Stimulated activated CD8-positive, alpha-beta memory T cell treated with anti-CD3 and anti-CD28 coated beads, Interleukin-12 subunit alpha, Interleukin-12 subunit beta, amount 100 ng/mL, for 24 hours (primary cell): ENCODE data around the gene DRD2.

ENCODE experiments used
- DNase-seq: peaks from one replicate; pipeline ENCODE4 v3.0.0-alpha.2; 2020; ENCODE audit errors: extremely low read depth

DRD2 gene

DNA sequence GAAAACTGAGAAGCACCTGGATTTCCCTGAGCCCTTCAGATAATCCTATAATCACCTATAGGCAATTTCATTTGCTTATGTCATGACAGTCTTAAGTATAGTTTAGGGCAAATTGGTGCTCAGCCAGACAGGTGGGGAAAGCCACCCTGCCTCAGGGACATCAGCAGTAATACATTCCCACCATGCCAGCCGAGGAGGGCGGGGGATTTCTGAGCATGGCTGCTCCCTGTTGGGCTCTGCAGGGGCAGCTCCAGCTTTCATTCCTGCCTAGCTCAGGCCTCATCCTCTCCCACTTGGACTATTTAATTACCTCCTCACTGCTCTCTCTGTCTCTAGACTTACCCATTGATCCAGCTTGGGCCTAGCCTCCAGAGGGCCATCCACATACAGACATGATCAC is 9.0 kb upstream of the DRD2 start:
- DNase-seq: no peak

GRCh38 chr11:113481672-113482071 is 6.5 kb upstream of the DRD2 start:
- no peak for DNase-seq

GRCh38 chr11:113481226-113481625 is 6.0 kb upstream of the DRD2 start:
- no peak for DNase-seq

DNA sequence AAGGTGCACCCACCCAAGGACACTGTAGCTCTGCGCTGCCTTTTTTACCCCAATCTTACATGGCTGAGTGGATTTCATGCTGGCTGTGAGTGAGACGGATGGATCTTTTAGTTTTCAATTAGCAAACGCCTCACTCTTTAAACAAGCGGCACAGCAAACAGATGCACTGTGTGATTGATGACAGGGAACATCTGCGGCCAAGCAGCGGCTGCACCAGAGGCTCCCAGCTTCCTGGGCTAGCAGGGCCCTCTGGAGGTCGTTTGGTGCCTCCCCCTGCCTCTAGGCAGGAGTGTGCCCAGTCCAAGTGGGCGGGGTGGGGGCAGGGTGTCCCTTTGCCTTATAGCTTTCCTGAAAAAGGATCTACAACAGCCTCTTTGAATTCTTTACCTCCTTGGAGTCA is 2.1 kb upstream of the DRD2 start:
- no peak for DNase-seq

DNA sequence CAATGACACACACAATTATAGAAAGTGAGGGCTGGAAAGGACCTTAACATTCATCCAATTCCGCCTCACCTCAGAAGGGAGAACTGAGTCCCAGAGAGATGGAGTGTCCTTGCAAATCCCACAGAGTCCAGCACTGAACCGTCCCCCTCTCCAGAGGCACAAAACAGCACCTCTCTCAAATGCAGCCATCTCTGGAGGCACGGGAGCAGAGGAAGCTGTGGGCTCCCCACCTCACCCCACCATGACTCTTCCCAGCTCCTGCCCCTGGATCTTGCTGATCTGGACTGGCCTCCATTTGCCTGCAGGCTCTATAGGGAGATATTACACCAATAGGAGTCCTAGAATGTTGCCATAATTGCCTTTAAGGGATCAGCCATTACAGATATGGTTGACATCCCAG is 1.4 kb upstream of the DRD2 start:
- no peak for DNase-seq

- DNase-seq: no peak
These were observed 637 bp downstream of the DRD2 start for GRCh38 chr11:113474362-113475159.

- DNase-seq: no peak
These were observed 1.2 kb downstream of the DRD2 start for GRCh38 chr11:113473983-113474361.

DNA sequence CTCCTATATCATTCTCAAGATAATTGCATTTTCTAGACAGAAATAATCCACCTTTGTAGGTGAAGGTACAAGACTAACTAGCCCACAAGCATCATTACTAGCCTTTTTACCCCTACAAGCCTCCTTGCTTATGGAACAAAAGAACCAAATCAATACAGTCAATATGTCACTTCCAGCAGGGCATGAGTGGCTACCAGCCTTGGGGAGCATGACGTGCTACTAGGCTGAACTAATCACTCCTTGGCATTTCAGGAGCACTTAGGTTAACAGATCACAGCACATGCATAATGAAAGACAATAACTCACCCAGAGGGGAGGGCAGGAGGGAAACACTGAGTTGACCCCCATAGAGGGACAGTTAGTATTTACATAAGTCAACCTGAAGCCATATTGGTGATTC is 2.7 kb downstream of the DRD2 start:
- DNase-seq: no peak

GRCh38 chr11:113470233-113470632 is 5.0 kb downstream of the DRD2 start:
- DNase-seq: no peak

DNA sequence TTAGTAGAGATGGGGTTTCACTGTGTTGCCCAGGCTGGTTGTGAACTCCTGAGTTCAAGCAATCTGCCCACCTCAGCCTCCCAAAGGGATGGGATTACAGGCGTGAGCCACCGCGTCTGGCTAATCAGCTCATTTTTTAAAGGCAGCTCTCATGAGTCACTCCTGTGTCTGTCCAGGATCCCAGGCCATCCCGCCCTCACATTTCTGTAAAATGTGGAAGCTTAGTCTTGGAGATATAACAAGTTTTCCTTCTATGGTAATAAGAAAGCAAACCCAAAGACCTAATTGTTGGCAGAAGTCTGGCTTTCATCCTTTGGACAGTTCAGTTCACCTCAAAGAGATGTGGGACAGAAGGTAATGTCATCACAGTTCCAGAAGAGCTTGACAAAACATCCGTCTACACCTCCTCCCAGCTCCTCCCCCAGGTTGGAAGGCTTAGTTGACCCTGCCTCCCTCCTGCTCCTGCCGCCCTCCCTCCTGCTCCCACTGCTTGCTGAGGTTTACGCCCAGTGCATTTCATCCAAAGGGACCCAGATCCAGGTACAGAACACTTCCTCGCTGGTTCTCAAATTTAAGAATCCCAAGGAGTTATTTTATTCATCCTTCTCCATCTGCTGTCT is 6.4 kb downstream of the DRD2 start:
- DNase-seq: no peak

DNA sequence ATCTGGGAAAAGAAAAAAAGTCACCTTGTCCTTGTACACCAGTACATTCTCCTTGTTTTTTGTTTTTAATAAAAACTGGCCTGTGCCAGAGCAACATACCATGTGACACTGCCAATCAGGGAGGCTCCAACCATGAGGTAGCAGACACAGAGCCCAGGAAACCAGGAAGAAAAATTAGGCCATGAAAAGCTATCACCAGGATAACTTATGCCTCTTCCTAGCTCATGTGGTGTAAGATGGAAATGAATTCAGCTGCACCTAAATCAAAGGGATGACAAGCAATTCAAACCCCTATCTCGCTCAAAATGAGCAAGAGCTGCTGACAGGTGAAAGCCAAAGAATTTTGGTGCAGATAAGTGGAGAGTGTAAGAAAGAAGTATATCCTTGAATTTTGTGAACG is 7.7 kb downstream of the DRD2 start:
- no peak for DNase-seq

DNA sequence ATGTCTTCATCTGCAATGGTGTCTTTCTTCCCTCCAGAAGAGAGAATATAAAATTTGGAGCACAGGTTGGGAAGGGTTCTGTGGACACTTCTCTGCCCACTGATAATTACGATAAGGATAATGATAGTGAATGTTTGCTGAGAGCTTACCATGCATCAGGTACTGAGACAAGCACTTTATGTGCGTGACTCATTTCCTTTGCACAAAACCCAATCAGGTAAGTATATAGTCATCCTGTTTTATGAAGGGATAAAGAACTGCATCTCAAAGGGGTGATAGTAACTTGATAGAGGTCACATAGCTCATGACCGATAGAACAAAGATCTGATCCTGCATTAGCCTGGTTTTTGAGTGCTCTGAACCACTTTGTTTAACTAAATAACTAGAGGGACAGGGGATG is 9.4 kb downstream of the DRD2 start:
- no peak for DNase-seq

- no peak for DNase-seq
These were observed 10.8 kb downstream of the DRD2 start for GRCh38 chr11:113464416-113464815.

DNA sequence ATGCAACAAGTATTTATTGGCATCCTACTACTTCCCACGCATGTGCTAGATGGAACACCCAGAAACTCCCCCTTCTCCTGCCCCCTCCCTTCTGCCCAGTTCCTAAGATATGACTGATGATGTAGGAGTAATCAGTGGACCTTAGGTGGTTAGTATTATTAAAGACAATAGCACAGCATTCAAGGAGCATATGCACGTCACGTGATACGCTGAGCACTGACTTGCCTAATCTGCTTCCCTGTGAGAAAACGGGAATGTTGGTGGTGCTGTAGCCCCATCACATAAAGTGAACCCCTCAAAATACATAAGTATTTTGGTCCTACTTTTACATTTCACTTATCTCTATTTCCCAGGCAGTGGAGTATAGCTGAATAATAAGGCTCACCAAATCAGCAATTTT is 12.4 kb downstream of the DRD2 start:
- DNase-seq: no peak

- no peak for DNase-seq
These were observed 13.6 kb downstream of the DRD2 start for GRCh38 chr11:113461639-113462038.

DNA sequence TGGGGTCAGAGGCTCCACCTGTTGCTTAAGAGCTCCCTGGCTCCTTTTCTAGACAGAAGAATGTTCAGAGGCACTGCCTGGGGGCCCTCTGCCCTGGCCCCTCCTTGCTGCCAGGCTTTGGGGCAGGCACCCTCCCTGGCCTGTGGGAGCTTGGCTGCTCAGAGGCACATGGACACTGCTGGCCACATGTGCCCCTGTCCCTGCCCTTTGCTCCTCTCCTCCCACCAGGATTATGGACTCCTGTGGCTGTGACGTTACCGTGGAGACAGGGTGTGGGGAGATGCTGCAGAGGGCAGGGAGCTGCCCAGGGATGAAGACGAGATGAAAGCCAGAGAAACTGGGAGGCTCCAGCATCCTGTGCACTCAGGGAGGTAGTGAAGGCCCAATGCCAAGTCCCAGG is 14.7 kb downstream of the DRD2 start:
- DNase-seq: no peak

- DNase-seq: no peak
These were observed 17.0 kb downstream of the DRD2 start for GRCh38 chr11:113458189-113458588.

DNA sequence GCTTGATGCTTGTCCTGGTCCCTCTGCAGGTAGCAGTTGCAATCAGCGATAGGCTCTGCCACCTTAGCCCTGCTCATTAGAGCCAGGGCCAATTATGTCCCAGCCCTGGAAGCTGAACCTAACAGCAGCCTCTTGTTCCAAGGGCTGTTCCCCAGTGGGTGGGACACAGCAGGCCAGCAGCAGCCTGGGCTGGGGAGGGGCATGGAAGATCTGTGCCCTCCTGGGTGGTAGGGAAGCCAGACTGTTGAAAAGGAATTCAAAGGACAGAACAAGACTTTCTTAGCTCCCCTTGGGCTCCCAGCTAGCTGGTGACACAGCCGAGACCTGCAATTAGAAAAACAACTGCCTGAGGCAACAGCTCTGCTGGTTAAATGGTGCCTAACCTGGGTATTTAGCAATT is 17.4 kb downstream of the DRD2 start:
- DNase-seq: no peak

- no peak for DNase-seq
These were observed 20.7 kb downstream of the DRD2 start for GRCh38 chr11:113454455-113454854.

DNA sequence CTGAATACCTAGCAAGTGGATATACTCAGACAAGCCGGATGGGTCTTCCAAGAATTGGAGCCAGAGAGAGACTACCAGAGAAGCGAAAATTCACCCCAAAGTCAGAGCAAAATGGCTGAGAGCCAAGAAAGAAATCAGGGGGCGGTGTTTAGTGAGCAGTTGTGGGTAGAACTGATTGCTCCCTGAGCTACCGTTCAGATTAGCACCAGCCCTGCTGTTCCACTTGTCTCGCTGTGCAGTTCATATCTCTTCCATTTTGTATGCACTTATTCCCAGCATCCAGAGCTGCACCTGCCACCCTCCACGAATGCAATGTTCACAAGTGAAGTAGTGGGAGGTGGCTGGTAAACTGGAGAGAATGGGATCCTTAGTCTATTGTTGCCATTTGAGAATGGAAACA is 25.5 kb downstream of the DRD2 start:
- no peak for DNase-seq

DNA sequence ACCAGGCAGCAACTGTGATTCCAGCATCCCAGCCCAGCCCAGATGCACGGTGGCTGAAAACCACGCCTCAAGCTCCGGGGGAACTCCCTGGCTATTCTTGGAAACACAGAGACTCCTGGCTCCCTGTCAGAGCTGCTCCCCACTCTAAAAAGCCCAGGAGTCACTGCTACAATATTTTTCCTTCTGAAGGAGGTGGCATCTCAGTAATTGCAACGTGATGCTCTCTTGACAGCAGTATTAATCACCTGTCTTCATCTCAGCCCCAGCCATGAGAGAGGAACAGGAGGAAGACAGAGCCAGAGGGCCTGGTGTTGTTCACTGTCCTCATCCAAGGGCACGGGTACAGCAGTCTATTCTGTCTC is 26.9 kb downstream of the DRD2 start:
- DNase-seq: no peak

DNA sequence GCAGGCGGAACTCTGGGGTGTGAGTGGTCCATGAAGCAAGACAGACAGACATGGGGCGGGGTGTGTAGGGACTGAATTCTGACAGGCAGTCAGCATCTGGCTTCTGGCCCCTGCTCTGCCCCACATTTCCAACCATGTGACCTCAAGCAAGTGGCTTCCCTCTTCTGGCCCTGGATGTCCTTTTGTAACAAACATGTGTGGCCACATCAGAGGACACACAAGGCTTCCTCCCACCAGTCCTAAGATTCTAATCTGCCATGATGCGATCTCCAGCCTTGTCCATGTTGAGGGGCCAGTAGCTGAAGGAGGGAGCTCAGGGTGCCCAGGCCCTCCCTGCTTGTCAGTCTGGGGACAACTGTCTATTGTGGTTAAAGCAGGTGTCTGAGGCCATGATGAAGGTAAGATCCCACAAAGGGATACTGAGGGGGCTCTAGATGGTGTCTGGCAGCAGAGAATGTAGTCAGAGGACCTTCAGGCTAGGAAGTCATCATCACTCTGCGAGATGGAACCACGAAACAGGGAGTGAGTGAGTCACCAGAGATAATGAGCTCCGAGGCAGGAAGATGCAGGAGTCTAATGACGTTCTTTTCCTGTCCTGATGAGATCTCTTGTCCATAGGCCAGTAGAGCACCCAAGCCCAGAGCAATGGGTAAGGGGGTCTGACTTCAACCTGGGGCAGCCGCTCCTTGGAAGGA is 27.4 kb downstream of the DRD2 start:
- DNase-seq: no peak

- no peak for DNase-seq
These were observed 28.3 kb downstream of the DRD2 start for GRCh38 chr11:113446938-113447337.
